Lower leg skin (tissue), 4 donors: ENCODE results near the gene OR1A2. TPM values are rescaled to one million over a fixed set of nuclear protein-coding genes. Genes with fewer than 3 reads are reported as not detected.
"Not testable (repeated sequence)": the region's sequence is repeated elsewhere in the genome, so short reads cannot be mapped to it uniquely, and the experiment has no call there.

ENCODE experiments used
- DNase-seq, 2 donors: peaks; one replicate each; pipeline ENCODE4 v3.0.0-alpha.2; 2019; ENCODE audit warnings: low spot score in 2 of 2
- H3K4me3 ChIP-seq: fragments of 200-600 bp; sonication (generic); 2 replicates; pipeline ENCODE4 v1.5.1; 2017; ENCODE audit warnings: mild to moderate bottlenecking, low read depth; ENCODE audit not compliant: poor library complexity, severe bottlenecking
- WGBS, 2 donors: methylation state at CpG; one replicate each; pipeline ENCODE4 v1.1.5; 2018; 5-methylcytosine and 5-hydroxymethylcytosine counted together
- intact Hi-C: fragments of 100-400 bp; cut with DNase I; formaldehyde crosslinking; loops from one replicate; pipeline ENCODE4 v1.15.0; 2023; ENCODE audit warnings: low total_unique reads
- total RNA-seq, 4 donors: library from RNA; depleted of rRNA; stranded (reverse); fragments of >200 nt; gene quantifications; one replicate each; pipeline ENCODE4 v1.1.0, GENCODE V29; 2016

Gene OR1A2
- total RNA-seq, 4 donors from 2014 or later = not detected

DNA sequence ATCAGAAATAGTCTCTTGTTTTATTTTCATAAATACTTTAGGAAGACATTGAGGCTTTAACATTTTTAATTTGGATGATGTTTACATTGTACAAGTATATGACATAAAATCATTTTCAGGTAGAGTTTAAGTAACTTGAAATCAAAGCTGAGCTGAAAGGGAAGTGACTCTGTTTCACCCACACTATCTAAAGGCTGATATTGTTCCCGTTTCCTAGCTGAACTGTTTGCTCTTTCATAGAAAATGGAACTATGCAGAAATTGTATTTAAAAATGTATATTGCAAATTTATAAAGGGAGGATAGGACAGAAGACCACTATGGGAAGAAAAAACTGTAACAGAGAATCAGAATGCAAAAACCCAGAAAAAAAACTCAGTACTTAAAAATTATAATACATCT is 47.5 kb downstream of the OR1A2 start:
- intact Hi-C loops, H3K4me3 ChIP-seq: not testable (repeated sequence)
- WGBS, 2 donors = 33 to 79% methylated on average over 1 of the region's 1 CpG

More for the DNA sequence above, 47.5 kb downstream of the OR1A2 start:
- not testable (repeated sequence) for DNase-seq

Other genes starting within 250 kb of the OR1A2 start
- gene OR1D5, start 133.9 kb upstream of the OR1A2 start, total RNA-seq = not detected
- gene OR1D2, start 93.1 kb upstream of the OR1A2 start, total RNA-seq = not detected
- not detected for gene OR1G1, start 70.0 kb upstream of the OR1A2 start, total RNA-seq
- gene OR1A1, start 10.1 kb downstream of the OR1A2 start, total RNA-seq = not detected
- not detected for gene OR3A1, start 100.8 kb downstream of the OR1A2 start, total RNA-seq
- gene OR3A2, start 188.8 kb downstream of the OR1A2 start, total RNA-seq = 1 to 10 TPM in 1 of 4 donors, not detected in 3; 1.0 TPM
- not detected for gene OR1E1, start 200.9 kb downstream of the OR1A2 start, total RNA-seq
- gene OR3A3, start 213.9 kb downstream of the OR1A2 start, total RNA-seq = not detected
- not detected for gene OR1E2, start 236.3 kb downstream of the OR1A2 start, total RNA-seq